GM10847 (cell line): ENCODE results near the gene CCDC92B.

Experiments used
- POLR2A ChIP-seq: IDR thresholded peaks from 2 replicates; pipeline ENCODE4 v1.6.1; 2011; ENCODE audit not compliant: insufficient read length; ENCODE audit errors: extremely low read depth

CCDC92B gene

DNA sequence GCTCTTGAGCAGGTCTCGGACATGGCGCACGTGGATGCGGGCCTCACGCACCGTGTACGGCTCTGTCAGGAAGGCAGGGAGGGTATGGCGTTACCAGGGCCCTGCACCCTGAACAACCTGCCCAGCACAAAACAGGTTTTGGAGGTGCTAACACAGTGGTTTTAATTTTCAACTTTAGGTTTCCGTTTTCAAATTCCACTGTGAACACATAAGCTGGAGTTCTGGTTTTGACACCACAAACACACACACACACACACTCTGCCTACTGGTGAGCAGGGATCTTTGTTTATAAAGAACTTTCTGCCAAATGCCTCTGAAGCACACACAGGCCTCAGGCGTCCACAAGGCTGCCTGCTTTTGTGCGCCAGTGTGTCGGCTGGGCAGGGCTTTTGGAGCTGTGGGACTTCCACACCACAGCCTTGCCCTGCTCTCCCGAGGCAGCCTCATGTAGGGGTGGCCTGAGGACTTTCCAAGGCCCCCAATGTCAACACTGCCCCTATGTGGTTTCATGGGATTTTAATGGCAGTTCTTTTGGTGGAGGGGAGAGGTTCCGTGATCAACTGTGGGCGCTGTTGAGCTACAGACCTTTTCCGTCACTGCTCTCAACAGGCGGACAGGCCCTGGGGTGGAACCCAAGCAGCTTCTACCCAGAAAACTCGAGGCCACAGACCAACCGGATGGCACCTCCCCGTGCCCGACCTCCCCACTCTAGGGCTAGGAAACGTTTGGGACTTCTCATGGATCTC, 47.3 kb downstream of the CCDC92B start:
- no peak for TF ChIP-seq POLR2A

DNA sequence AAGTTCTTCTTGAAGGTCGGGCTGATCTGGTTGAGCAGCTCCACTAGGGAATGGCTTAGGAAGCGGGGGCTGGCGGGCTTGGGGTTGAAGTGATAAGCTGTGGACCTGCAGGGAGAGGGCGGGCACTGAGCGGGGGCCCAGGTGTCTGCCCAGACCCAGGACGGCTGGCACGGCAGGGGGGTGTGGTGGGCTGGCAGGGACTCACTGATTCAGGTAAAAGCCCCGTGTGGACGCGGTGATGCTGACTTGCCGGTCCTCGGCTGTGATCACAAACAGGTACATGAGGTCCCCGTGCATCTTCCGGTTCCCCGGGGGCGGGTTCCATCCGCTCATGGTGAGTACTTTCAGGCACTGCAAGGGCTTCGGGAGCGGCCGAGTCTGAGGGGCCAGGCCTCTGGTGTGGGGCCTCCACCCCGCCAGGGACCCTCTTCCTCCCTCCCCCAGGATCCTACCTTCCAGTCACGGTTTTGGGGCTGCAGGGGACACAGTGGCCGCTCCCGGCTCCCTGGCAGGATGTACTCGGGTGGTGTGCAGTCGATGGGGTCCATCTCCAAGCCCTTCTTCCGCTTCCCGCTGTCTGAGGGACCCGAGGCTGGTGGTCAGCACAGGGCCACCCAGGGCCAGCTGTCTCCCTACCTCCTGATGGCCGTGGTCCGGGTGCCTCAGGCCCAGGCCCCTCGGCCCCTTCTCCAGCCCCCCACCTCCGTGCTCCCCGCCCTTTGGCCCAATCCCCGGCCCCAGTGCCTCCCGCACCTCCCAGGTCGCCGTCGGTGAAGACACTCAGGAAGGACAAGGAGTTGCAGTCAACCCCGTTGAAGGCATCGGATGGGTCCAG, 48.1 kb downstream of the CCDC92B start:
- TF ChIP-seq POLR2A, result no peak

DNA sequence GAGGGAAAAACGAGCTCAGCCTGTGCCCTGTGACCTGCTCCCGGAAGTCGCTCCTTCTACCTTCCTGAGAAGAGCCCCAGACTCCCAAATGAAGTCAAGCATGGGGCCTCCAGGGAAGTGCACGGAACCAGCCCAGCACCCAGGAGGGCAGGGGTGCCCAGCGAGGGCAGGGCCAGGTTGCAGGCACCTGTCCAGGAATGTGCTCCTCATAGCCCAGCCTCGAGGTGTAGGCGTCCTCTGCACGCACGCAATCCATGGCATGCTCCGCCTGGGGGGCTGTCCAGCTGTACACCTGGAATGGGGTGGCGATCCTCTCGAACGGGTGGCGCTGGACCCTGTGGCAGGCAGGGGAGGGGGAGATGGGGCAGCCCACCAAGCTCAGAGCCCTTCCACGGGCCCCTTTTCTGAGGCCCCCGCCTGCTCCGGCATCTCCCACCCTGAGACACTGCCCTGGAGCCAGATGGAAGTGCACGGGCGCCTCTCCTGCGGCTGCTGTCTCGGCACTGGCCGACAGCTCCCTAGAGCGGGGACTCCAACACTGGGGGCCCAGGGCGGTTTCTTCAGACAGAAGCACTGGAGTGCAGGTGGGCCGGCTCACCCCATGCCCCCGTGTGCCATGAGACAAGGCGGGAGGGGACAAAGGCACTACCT, 48.8 kb downstream of the CCDC92B start:
- no peak for TF ChIP-seq POLR2A

DNA sequence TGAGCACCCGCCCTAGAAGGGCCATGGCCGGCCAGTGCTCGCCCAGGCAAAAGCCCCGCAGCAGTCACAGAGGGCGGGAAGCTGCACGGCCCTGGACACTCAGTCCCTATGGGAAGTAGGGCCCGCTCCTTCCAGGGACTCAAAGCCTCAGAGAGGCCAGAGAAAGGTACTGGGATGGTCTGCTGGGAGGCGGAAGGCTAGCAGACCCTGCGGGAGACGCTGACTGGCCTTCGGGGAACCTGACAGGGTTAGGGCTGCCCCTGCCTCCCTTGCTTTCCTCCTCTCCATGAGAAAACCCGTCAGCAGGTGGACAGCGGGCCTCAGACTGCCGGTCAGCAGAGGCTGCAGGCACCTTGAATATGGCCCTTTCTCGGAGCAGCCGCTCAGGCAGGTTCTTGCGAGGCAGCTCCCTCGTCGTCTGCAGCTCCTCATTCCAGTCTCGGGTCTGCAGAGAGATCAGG, 49.4 kb downstream of the CCDC92B start:
- no peak for TF ChIP-seq POLR2A

DNA sequence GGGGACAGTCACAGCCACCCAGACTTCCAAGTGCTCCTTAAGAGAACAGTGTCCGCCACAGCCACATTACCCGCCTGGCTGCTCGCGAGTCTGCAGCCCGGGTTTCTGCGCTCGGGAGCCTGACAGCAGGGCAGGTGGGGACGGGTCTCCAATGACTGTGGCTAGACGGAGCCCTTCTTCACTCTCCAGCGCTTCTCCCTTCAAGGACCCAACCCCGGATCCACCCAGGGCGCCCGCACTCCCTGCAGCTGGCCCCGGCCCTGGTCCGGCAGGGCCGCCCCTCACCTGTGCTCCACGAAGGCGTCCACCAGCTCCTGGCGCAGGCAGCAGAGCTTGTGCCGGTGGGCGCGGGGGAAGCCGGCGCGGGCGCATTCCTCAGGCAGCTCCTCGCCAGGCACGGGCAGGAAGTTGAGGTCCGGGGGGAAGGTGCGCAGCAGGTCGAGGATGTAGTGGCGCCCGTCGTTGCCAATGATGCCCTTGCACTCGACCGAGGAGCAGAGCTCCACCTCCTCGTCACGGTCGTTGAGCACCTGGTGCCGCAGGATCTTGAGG, 51.8 kb downstream of the CCDC92B start:
- no peak for TF ChIP-seq POLR2A

DNA sequence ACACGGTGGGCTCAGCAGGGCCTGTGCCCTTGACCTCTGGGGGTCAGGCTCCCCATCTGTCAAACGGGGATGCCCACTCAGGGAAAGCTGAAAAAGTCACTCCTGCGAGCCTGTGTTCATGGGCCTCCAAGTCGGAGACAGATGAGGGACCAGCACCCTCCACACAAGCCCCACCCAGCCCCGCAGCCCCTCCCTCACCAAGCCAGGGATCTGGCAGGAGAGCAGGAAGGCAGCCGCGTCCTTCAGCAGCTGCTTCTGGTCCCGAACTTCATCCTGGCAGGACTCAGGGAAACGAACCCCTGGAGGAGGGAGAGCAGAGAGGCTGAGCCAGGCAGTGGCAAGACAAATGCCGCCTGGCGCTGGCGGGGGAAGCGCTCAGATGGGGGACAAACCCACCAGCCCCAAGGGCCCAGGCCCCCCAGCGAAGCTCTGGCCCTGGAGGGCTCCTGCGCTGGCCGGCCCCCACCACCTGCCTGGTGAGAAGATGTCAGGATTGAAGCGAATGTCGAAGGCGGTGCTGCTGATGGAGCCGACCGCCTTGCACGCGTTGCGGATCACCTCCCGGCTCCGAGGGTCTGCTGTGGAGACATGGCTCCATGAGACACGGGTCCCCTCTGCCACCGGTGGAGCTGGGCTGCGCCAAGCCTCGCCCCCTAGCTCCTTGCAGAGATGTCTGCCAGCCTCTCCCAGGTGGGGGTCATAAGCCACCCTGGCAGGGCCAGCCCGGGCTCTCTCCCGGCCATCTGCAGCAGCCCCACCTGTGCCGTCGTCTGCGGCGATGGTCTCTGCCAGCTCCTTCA, 53.3 kb downstream of the CCDC92B start:
- no peak for TF ChIP-seq POLR2A

DNA sequence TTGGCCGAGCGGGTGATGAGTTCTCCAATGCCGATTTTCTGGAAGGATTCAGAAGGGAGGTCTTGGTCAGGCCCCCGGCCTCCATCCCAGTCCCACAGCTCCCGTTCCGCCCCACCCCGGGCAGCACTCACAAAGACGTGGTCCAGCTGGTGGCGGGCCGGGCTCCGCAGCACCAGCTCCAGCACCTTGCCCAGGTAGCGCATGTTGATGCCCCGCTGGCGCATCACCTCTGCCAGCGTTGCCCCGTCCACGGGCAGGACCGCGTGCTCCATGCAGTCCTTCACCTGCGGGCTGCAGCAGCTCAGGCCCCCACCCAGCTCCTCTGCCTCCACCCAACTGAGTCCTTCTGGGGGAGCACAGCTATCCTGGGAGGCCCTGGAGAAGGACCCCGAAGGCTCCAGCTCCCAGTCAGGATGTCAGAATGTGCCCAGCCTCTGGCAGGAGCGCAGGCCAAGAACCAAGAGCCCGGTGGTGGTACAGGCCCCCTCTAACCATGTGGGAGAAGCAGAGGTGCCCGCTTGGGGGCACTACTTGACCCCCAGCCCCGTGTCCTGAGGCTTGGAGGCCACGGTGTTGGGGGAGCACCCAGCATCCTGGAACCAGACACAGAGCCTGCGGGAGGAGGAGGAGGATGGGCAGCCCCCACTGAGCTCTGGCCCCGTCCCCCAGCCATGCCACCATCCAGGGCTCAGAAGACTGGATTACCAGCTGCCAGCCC, 54.0 kb downstream of the CCDC92B start:
- no peak for TF ChIP-seq POLR2A

DNA sequence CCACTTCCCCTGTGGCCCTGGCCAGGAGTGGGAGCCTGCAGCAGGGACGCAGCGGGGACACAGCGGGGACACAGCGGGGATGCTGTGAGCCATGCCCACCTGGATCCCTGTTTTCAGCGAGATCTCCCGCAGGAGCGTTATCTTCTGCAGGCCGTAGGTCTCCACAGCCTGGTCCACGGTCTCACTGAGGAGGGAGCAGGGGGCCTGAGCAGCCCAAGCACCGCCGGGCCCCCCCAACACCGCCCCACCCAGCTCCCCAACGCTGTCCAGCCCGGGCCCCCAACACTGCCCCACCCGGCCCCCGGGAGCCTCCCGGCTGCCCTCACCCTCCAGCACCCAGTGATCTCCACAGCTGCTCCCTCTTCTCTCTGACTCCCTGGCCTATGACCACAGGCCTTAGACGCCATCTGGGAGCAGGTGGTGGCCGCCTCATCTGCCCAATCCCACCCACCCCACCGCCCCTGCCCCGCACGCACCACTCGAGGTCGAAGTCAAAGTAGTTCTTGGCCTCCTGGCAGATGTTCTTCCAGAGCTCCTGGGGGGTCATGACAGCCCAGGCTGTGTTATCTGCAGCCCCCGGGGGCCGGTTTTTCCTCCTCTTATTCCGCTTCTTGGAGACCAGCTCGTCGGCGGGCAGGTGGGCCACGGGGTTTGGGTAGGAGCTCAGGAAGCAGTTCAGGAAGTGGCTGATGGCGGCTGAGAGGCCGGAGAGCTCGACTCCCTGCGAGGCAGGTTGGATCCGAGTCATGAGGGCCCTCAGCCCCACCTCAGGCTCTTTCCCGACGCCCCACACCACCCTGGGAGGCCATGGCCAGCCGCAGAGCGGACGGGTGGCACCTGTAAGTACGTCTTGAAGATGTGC, 54.8 kb downstream of the CCDC92B start:
- TF ChIP-seq POLR2A, result no peak

DNA sequence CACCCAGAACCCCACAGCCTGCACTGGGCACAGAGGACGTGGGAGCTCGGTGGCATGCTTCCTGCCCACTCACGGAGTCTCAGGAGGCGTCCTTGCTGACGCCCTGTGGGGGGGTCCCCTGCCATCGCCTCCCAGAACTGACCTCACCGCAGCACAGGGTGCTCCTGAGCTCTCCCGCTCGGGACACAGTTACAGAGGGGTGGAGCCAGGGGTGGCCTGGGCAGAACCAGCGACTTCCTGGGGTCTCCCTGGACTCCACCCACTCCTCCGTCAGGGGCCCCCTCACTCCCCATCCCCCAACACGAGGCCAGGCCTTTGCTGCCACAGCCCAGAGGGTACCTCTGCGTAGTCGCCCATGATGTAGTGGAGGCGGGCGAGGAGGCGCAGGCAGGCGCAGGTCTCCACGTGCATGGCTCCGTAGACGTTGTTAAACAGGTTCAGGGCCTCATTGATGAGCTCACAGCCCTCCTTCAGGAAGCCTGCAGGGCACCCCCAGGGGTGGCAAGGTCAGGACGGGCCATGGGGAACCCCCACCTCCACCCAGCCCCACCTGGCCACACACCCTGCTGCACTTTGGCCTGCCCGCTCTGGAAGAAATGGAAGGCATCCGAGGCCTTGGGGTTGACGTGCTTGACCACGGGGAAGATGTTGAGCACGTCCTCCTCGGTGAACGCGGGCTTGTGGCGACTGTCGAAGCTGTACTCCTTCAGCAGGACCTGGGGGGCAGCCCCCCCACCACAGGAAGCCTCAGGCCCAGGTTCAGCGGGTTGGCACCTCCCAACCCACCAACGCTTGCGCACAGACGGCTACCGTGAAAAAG, 55.7 kb downstream of the CCDC92B start:
- TF ChIP-seq POLR2A, result no peak

DNA sequence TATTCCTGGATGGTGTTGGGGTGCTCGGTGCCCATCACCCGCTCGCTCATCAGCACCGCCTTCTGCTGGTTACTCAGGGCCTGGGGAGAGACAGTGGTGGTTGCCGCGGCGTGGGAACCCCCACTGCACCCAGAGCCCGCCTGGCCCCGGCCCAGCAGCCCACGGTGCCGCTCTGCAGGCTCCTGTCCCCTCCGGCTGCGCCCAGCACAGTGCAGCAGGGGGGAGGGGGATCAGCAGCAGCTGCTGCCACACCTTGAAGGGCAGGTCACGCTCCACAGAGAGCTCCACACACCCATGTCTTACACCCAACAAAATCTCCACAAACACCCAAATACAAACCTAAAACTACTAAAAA, 56.7 kb downstream of the CCDC92B start:
- TF ChIP-seq POLR2A, result no peak

DNA sequence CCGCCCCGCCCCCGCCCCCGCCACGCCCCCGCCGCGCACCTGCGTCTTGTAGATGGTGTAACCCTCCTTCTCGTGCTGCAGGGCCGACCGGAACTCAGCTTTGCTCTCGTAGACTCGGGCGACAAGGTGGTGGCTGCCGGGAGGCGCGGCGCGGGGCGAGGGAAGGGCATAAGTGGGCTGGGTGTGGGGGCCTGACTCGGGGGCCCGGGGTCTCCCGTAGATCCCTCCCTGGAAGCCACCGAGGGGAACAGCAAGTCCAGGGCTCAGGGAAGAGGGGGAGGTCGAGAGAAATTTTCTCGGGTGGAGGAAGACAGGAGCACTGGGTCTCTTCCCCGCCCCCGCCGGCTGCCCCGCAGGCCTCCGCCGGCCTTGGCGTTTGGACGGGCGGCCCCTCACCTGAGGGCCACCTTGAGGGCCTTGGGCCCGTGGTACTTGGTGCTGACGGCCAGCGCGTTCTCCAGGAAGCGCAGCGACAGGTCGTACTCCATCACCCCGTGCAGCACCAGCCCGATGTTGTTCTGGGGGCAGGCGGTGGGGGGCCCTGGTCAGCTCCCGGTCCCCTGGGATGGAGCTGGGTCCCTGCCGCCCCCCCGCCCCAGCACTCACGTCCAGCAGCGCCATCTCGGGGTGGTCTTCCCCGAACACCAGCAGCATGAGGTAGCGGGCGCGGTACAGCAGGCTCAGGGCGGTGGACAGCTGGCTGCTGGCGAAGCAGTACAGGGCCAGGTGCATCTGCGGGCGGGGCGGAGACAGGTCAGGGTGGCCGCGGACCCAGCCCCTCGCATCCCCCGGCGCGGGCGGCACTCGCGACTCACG, 57.3 kb downstream of the CCDC92B start:
- no peak for TF ChIP-seq POLR2A
